ENCODE measurements around the gene MMP15.

Gene MMP15

DNA sequence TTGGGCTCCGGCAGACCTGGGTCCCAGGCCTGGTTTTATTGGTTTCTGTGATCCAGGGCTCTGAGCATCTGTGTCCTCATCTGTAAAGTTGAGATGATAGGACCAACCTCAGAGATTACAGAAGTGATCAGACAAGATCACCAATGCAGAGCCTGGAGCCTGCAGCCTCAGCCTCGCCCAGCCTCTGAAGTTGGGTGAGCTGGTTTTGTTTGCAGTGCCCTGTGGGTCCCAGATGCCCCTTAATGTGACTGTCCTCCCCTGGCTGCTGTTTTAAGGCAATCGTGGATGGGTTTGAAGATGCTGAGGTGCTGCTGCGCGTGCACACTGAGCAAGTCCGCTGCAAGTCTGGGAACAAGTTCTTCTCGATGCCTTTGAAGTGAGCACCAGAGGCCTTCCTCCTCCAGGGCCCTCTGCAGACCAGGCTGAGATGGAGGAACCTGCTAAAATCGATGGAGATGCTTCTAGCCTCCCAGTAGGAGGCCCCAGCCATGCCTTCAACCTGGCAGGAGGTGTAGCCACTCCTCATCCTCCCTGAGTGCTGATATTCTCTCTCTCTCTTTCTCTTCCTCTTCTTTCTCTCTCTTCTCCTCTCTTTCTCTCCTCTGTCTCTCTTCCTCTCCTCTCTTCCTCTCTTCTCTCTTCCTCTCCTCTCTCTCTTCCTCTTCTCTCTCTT, 5.6 kb upstream of the MMP15 start:
- no peak for DNase-seq

DNA sequence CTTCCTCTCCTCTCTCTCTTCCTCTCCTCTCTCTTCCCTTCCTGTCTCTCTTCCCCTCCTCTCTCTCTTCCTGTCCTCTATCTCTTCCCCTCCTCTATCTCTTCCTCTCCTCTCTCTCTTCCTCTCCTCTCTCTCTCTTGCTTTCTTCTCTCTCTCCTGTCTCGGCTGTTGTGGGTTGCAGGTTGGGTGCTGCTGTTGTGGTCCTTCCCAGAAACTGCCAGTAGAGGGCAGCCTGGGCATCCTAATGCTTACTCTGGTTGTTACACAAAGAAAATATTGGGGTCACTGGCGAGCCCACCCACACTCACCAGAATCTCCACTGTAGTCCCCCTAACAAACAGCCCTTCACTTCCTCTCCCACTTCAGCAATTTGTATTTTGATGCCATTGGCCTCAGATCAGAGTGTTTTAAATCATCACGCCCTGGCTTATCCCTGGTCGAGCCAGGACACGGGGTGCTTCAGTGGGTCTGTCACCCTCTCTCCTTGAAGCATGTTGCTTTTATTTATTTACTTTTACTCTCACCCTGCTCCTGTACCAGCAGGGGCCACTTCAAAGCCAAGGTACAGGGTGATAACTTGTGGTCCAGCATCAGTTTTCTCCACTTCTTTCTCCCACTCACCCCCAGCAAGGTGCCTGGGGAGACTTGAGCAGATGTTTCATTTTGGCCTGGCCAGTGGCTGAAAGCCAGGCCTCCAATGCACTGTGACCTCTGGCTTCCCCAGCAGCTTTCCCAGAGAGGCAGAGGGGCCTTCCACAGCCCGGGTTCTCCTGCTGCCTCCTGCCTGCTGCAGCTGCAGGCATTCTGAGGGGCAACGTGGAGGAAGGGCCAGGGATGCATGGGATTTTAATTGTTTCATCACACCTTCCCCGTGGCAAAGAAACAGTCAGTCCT, 4.7 kb upstream of the MMP15 start:
- DNase-seq, result peak; percentile 56

DNA sequence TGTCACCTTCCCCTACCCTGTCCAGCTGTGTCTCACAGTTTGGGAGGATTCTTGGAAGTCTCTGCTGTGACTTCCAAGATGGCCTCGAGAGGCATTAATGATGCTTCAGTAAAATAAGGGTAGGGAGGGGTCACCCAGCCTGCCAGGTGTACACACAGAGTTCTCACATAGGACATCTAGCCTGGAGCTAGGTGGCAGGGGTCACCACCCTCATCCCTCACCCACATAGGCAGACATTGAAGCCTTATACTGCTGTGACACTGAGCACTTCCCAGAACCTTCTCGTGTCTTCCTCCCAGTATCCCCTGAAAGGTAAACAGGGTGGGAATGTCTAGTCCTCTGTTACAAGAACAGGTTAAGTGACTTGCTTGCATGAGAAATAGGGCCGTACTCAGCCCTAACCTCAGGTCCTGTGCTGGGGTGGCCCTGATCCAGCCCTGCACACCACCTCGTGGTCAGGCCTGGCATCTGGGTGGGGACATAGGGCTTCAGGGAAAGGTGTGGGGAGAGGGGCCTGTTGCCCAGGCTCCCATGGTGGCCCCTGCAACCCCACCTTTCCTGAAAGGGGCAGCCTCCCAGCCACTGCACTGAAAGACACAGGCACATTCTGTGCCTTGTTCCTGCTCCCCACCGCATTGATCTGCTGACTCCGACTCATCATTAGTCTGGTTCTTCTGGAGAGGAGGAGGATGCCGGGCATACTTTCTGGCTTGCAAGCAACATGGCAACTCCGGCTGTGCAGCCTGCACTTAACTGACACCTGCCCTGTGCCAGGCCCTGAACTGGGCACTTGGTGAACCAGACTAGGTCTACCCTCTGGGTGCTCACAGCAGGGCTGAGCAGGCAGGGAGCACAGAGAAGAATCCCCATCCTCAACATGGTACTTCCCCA, 3.6 kb upstream of the MMP15 start:
- DNase-seq, result no peak

DNA sequence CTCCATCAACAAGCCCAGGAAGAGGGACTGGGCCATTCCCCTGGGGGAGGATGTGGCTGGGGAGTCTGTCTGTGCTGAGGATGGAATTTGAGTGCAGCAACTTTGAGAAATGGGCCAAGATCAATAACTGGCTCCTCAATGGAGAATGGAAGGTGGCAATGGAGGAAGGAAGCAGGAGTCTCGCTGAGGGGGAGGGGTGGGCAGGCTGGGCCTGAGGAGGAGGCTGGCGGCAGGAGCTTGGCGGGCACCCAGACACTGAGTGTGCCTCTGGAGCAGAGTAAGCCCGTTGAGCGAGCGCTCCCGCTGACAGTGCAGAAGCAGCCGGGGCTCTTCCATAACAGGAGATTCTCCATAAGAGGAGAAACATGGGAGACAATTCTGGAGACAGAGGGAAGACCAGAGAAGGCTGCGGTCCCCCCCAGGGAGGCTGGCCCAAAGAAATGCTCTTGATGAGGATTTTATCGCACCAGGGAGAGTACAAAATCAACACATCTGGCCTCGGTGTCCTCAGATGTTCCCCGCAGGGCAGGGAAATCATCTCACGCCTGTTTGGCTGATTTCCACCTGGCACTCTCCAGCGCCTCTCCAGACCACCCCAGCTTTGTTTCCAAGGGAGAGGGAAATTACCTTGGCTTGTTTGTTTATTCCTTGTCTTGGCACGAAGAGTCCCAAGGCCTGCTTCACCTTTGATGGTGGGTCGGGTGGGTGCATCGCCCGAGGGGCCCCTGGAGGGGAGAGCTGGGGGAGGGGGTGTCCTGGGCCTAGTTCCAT, 2.8 kb upstream of the MMP15 start:
- DNase-seq, result no peak

DNA sequence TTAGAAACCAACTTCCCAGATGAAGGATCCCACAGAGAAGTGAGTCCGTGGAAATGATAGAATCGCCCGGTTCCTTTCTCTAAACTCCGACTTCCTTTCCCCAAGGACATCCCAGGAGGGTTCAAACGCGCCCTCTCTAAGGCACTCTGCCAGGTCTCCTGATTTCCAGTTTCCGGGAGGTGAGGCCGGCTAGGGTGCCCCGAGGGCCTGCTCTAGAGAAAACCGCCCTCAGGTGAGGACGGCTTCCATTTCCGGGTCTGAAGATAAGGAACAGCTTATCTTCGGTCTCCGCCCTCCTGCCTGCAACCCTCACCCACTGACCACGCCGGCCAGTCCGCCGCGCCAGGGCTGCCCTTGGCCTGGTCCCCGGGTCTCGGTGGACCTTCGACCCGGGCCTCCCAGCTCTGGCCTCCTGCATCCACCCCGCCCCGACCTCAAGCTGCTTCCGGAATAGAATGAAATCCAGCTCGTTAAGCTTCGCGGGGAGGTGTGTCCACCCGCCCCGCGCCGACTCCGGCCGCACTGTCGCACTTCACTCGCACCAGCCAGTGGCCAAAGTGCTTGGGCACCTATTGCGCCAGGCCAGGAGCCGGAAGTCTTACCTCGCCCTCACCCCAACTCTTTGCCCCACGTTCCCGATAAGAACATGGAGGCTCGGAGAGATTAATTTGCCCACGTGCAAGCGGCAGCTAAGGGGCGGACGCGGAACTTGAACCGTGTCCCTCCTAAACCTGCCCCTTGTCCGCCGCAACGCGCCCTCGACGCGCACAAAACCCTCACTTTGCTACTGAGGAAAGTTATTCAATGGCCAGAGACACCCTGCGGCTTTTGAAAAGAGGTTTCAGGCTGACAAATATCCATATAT, 836 bp upstream of the MMP15 start:
- peak; percentile 41 for DNase-seq

DNA sequence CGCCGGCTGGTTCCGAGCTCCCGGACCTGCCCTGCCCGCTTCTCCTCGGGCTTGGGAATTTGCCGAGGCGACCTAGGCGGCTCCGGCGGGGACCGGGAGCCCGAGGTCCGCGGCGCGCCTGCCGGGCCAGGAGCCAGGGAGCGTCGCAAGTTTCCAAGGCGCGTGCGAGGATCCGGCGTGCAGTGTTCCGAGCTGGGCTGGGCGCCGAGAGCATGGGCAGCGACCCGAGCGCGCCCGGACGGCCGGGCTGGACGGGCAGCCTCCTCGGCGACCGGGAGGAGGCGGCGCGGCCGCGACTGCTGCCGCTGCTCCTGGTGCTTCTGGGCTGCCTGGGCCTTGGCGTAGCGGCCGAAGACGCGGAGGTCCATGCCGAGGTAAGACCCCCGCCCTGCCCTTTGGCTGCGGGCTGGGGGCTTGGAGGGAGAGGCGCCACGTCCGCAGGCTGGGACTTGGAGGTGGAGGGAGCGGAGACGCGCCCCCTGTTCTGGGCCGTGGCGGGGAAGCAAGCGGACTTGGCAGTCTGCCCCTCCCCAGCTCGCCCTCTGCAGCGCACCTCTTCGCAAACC, 668 bp downstream of the MMP15 start:
- DNase-seq, result no peak

DNA sequence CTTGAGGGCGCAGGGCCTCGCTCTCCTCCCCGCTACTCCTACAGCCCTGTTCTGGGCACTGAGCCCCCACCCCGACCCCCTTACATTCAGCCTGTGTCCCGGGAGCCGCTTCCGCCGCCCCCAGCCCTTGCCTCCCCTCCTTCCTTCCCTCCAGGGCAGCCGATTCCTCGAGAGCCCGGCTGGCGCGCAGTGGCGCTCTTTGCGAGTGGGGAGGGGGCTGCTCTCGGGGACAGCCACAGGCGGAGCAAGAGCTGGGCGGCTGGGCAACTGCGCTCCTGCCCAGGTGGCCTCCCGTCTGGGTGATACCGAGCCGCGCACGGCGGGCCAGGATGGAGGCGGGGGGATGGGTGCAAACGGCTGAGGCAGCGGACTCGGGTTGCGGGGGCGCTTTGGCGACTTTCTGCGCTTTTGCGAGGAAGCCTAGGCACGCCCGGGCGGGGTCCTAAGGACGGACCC, 1.2 kb downstream of the MMP15 start:
- no peak for DNase-seq

DNA sequence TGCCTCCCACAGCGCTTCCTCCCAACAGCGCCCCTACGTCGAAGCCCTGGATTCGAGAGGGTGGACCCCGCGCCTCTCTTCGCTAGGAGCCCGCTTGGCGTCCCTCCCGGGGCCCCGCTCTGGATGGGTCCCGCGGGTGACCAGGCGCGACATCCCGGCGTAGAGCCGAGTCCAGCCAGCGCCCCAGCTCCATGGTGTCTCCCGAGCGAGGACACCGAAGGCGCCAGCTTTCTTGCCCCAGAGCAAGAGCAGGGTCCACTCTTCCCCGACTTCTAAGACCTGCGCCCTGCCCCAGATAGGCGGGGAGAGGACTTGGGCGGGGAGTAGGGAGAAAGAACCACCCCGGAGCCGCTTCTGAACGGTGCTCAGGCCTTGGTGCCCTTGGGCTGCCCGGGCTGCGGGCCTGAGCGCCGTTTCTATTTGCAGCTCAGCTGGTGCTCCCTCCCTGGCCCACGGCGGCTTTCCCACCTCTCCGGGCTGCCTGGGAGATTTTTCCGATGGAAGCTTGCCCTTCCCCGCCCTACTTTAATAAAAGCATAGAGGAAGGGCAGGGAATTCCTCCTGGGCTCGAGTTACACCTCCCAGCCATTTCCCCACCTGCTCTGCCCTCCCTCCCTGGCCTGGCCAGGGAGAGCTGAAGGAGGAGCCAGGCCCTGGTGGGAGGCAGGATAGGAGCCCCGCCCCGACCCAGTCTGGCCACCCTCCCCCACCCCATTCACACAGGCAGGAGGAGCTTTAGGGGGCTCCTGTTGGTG, 1.8 kb downstream of the MMP15 start:
- no peak for DNase-seq

DNA sequence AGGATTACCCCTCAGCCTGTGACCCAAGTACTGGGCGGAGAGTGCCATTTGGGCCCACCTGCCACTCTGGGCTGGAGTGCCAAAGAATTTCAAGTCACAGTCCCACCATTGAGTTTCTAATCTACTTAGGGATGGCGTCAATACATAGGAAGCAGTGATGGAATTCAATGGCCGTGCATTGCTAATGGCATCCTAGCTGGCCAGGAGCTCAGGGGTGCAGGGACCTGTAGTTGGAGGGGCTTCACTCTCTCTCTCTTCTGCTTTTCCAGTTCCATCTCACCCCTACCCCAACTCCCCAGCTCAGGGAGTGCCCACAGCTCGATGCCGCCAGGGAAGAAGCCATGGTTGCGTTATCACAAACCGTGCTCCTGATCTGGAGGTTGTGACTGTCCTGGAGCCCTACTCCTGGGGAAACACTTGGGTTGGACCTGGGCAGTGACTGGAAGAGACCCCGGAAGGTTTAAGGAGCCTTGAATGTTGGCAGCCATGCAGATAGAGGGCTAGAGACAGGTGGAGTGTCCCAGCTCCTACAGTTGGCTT, 2.4 kb downstream of the MMP15 start:
- no peak for DNase-seq

DNA sequence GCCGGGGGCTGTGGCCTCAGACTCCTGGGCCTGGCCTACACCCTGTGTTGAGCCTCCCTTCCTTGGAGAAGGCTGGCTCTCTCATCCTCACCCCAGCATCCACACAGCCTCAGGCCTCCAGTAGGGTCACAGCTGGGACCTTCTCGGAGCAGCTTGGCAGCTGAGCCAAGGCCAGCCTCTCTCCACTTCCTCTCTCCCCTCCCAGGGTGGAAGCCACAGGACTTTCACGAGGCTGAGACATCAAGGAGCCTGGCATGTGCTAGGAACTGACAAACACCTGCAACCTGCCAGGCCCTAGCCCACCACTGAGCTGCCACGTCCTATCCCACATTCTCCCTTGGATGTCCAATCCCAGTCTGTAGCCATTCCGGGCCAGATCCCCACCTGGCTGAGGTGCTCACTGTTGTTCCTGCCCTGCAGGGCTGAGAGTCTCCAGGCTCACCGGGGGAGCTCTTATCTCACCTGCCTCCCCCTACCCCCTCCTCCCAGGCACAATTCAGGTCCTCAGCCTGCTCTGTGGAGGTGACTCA, 3.1 kb downstream of the MMP15 start:
- no peak for DNase-seq

DNA sequence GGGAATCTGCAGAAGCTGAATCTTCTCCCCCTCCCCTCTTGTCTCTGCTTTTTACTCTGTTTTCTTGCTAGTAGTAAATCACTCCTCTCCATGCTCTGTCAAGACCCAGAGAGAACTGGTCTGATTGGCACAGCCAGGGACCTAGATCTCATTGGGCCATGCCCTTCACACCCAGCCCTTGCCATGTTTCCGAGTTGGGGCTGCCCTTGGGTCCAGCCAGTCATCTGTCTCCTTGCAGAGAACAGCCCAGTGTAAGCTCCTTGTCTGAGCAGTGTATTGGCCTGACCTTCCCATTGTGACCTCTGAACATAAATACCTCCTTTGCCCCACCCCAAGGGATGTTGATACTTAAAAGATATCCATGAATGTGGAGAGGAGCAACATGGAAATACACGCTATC, 3.9 kb downstream of the MMP15 start:
- no peak for DNase-seq

DNA sequence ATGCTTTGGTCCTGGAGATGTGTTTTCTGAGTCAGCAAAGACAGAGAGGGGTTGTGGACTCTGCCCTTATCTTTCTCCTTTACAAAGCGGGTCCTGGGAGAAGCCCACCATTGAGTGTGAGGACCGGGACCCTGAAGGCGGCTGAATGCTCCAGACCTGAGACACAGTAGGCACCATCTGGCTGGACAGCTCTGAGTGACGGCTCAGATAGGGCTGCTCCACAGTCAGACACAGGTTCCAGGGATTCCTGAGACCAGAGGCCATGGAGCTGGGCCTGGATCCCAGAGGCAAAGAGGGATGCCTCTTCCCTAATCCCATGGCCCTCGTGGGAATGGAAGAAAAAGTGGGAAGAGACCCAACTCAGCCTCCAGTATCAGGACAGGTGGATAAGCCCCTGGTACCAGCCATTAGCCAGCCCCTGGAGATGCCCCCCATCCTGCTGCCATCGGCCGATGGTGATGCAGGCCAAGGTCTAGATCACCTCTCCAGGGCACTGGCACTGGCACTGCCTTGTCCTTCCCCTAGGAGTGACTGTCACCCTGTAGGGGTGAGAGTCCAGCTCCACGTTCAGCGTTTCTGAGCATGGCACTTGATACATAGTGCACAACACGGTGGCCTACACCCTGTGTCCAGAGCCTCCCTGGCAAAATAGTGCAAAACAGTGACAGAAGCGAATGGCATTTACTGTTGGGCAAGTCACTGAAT, 4.7 kb downstream of the MMP15 start:
- DNase-seq, result no peak

DNA sequence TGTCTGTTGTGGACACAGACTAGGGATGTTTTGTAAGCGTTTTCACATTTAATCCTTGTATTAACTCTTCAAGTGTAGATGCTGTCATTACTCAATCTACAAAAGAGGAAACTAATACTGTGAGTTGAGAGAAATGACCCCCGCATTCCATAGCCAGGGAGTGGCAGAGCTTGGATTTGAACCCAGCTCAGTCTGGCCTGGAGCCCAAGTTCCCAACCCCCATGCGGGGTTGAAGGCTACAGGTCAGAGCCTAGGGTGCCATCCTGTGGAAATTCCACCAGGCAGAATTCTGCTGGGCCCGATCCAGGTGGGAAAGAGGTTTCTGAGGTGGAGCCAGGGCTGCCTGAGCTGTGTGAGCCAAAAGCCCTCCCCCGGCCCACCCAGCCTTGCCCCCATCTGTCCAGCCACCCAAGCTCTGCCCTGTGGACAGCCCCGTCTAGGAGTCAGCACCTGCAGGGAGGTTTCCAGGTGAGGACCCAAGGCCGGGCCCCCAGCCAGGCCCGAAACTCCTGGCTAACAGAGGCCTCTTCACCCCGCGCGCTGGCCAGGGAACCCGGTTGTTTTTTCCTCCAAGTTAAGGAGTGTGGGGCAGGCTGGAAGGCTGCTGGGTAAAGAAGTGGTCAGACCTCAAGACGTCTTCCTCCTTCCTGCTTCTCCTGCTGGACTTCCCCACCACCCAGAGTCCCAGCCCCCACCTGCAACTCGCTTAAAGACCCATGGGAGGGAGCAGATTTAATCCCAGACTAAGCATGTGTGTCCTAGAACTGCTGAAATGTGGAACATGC, 5.7 kb downstream of the MMP15 start:
- DNase-seq, result no peak

DNA sequence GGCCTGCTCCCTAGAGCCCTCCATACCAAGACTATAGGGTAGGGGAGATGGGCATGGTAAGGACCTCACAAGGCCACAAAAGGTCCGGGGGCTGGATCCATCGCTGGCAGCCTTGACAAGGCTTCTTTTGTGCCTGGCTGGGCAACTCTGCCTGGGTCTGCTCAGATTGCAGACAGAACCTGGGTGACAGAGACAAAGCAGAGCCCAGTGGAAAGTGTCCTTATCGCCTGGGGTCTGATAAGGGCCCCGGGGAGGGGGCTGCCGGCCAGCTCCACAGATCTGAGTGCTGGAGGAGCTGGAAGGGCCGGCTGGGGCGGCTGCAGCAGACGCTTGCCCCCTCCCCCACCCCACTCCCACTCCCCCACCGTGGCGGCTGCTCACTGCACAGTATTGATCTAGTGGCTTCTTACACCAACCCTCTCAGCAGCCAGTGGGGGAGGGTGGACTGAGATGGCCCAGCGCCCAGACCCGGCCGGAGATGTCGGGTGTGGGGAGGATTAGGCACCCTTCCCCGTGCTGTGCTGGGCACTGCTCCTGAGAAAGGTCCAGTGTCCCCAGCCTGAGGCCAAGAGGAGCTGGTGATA, 7.2 kb downstream of the MMP15 start:
- no peak for DNase-seq

DNA sequence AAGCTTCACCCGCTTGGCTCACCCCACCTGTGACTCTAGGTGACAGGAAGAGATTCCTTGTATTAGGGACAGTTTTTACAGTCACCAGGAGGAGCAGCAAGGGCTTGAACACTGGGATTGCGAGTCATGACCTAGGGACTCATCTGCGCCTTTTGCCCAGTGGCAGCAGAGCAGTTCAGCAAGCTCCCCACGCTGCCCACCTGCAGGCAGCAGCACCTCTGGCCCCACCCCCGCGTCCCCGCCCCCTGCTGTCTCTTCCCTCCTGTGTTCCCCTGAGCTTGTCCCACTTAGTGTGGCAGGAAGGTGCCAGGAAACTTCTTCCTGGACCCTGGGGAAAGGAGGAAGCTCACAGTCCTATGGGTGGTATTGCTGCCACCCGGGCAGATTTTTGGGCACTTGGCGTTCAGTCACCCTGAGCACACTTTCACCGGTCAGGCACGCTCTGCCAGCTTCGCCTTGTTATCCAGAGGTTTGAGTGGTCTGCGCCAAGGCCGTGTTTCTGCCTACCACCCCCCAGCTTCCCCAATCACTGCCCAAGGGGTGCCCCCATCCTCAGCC, 8.7 kb downstream of the MMP15 start:
- DNase-seq, result no peak

DNA sequence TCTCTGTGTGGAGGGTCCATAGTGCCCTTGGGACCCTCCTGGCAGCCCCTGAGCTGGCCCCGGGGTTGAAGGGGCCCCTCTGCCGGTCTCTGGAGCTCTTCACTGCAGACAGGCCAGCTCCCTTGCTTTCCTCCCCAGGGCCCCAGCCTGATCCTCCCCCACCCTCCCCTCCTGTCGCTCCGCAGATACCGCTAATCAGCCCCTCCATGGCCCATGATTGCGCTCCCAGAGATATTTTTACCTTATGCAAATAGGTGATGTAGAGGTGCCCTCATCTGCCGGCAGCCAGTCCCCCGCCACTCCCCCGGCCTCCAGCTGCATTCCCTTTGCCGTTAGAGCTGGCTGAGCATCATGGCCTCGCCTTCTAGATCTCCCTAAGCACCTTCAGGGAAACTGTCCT, 9.2 kb downstream of the MMP15 start:
- DNase-seq, result no peak

DNA sequence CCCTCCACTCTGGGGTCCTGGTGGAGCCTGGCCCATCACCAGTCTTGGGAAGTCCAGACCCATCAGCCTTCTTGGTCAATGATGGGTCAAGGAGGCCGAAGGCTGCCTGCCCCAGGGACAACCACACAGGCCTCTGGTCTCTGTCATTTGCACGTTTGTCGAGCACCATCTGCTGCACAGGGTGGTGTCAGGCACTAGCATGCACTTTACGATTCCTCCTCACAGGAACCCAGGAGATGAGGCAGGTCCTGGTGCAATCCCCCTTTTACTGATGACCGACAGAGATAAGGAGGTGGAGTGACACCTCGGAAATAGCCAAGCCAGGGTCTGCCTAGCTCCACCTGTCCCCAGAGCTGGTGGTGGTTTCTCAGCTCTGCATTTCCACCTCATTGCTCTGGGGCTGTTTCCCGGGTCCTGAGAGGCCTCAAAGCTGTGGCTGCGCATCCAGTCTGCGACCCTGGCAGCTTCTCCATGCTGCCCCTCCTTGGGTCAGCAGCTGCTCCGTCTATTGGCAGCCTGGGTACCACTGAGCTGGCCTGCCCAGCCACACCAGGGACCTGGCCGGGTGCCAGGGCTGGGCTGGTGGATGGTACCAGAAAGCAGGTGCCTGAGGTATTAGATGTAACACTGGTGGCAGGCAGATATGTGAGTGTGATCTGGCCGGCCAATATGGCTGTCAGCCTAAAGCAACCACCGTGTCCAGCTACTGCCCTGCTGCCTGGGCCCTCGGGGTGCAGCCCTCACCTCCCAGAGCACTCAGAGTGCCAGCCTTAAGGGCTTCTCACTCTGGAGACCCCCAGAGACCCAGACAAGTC, 10.0 kb downstream of the MMP15 start:
- DNase-seq, result no peak

Measured in activated CD4-positive, CD25-positive, alpha-beta regulatory T cell treated with anti-CD3 and anti-CD28 coated beads, Interleukin-2, amount 50 U/mL, for 72 hours (primary cell).